GM23338 (cell line): ENCODE data around the gene NUP98. TPM values are rescaled to one million over a fixed set of nuclear protein-coding genes. Genes with fewer than 3 reads are reported as not detected.
A peak's percentile ranks its signal among the peaks of the same experiment; 100 is the strongest.

Experiments used
- ATAC-seq: fragments of 200-7000 bp; cut with Tn5 transposase; 3 replicates; pipeline ENCODE4 v1.9.1; 2020
- DNase-seq: peaks from one replicate; pipeline ENCODE4 v3.0.0-alpha.2; 2015; ENCODE audit warnings: low spot score
- H2AFZ ChIP-seq: fragments of 200-600 bp; sonication (generic); 2 replicates; pipeline ENCODE4 v1.8.0; 2016; ENCODE audit warnings: antibody characterized with exemption, mild to moderate bottlenecking, moderate library complexity
- H3F3A ChIP-seq: fragments of 200-600 bp; sonication (generic); replicated peaks from 2 replicates; pipeline ENCODE4 v1.8.0; 2017; ENCODE audit warnings: antibody characterized with exemption, mixed run types, low read depth
- H3K27ac ChIP-seq: fragments of 200-600 bp; sonication (generic); 2 replicates; pipeline ENCODE4 v1.6.1; 2016; ENCODE audit warnings: low read depth
- H3K27me3 ChIP-seq: fragments of 200-600 bp; sonication (generic); 2 replicates; pipeline ENCODE4 v1.8.0; 2016; ENCODE audit warnings: mild to moderate bottlenecking, mixed run types, moderate library complexity; ENCODE audit not compliant: insufficient read depth
- H3K36me3 ChIP-seq: fragments of 200-600 bp; sonication (generic); 2 replicates; pipeline ENCODE4 v1.8.0; 2016; ENCODE audit warnings: mild to moderate bottlenecking; ENCODE audit not compliant: insufficient read depth
- H3K4me1 ChIP-seq: fragments of 200-600 bp; sonication (generic); 2 replicates; pipeline ENCODE4 v1.8.0; 2016; ENCODE audit warnings: mild to moderate bottlenecking, moderate library complexity; ENCODE audit not compliant: insufficient read depth
- H3K4me2 ChIP-seq: fragments of 200-600 bp; sonication (generic); 2 replicates; pipeline ENCODE4 v1.7.1; 2017; ENCODE audit warnings: mixed run types
- H3K4me3 ChIP-seq: fragments of 200-600 bp; sonication (generic); 2 replicates; pipeline ENCODE4 v1.6.1; 2016; ENCODE audit warnings: mixed run types
- H3K79me2 ChIP-seq: fragments of 200-600 bp; sonication (generic); replicated peaks from 2 replicates; pipeline ENCODE4 v1.8.0; 2017; ENCODE audit warnings: mild to moderate bottlenecking; ENCODE audit not compliant: insufficient read depth
- H3K9me2 ChIP-seq: fragments of 200-600 bp; sonication (generic); 2 replicates; pipeline ENCODE4 v1.8.0; 2017; ENCODE audit not compliant: insufficient read depth
- H4K20me1 ChIP-seq: fragments of 200-600 bp; sonication (generic); replicated peaks from 2 replicates; pipeline ENCODE4 v1.8.0; 2017; ENCODE audit warnings: mild to moderate bottlenecking; ENCODE audit not compliant: insufficient read depth
- H3K27ac Mint-ChIP-seq: 2 replicates; pipeline ENCODE4 v1.8.0; 2020; ENCODE audit warnings: inconsistent platforms, mild to moderate bottlenecking, moderate library complexity, mixed read lengths
- H3K27me3 Mint-ChIP-seq: 3 replicates; pipeline ENCODE4 v1.8.0; 2022; ENCODE audit warnings: low read depth, mild to moderate bottlenecking, moderate library complexity, mixed read lengths, inconsistent platforms; ENCODE audit not compliant: insufficient read depth, poor library complexity
- H3K36me3 Mint-ChIP-seq: 3 replicates; pipeline ENCODE4 v1.8.0; 2021; ENCODE audit warnings: low read depth, mild to moderate bottlenecking, inconsistent platforms, moderate library complexity, mixed read lengths
- H3K4me1 Mint-ChIP-seq: 3 replicates; pipeline ENCODE4 v1.8.0; 2020; ENCODE audit warnings: mild to moderate bottlenecking, inconsistent platforms, mixed read lengths
- H3K4me3 Mint-ChIP-seq: 3 replicates; pipeline ENCODE4 v1.8.0; 2021; ENCODE audit warnings: moderate library complexity, mild to moderate bottlenecking, inconsistent platforms, mixed read lengths
- H3K9me3 Mint-ChIP-seq: 3 replicates; pipeline ENCODE4 v1.8.0; 2020; ENCODE audit warnings: moderate library complexity, mild to moderate bottlenecking, inconsistent platforms, mixed read lengths
- CREB1 ChIP-seq: fragments of 250-450 bp; sonication (Bioruptor Pico); IDR thresholded peaks from 2 replicates; pipeline ENCODE4 v1.5.0; 2020; ENCODE audit warnings: low read depth, mild to moderate bottlenecking, moderate library complexity
- EZH2 ChIP-seq: fragments of 200-600 bp; sonication (generic); IDR thresholded peaks from one replicate; pipeline ENCODE4 v1.8.0; 2017; ENCODE audit warnings: antibody characterized with exemption, mild to moderate bottlenecking, low read depth; ENCODE audit not compliant: unreplicated experiment
- EZH2phosphoT487 ChIP-seq: fragments of 200-600 bp; sonication (generic); IDR thresholded peaks from one replicate; pipeline ENCODE4 v1.8.1; 2018; ENCODE audit warnings: antibody characterized with exemption; ENCODE audit not compliant: unreplicated experiment
- JUNB ChIP-seq: IDR thresholded peaks from one replicate; pipeline ENCODE4 v1.6.1; 2016; ENCODE audit warnings: antibody characterized with exemption; ENCODE audit not compliant: unreplicated experiment
- NANOG ChIP-seq: IDR thresholded peaks from 2 replicates; pipeline ENCODE4 v1.6.1; 2016; ENCODE audit warnings: antibody characterized with exemption, borderline replicate concordance
- POLR2AphosphoS5 ChIP-seq: IDR thresholded peaks from 2 replicates; pipeline ENCODE4 v1.6.1; 2016; ENCODE audit warnings: antibody characterized with exemption, low read depth
- STAT1 ChIP-seq: IDR thresholded peaks from one replicate; pipeline ENCODE4 v1.6.1; 2016; ENCODE audit warnings: antibody characterized with exemption; ENCODE audit not compliant: unreplicated experiment
- ZNF114 ChIP-seq: fragments of 250-450 bp; sonication (Bioruptor Pico); IDR thresholded peaks from 2 replicates; pipeline ENCODE4 v1.5.0; 2020; ENCODE audit warnings: mild to moderate bottlenecking, moderate library complexity
- ZNF331 ChIP-seq: fragments of 250-450 bp; sonication (Bioruptor Pico); IDR thresholded peaks from 2 replicates; pipeline ENCODE4 v1.5.0; 2020; ENCODE audit warnings: low read depth, mild to moderate bottlenecking, moderate library complexity
- polyA plus RNA-seq: library from polyadenylated mRNA; unstranded; fragments of >200 nt; fragmentation: Nextera tagmentation; extraction: Ambion mirVana; gene quantifications from 2 replicates; pipeline ENCODE4 v1.2.1, GENCODE V29; 2016
- total RNA-seq: library from RNA; depleted of rRNA; stranded (reverse); fragments of >200 nt; shearing (Covaris generic); gene quantifications from 2 replicates; pipeline ENCODE4 v1.2.3, GENCODE V29; 2014
- TF ChIP-seq, protein P1 (sequence below), 2 experiments: fragments of 200-600 bp in 1 of 2; sonication (generic) in 1 of 2; conservative IDR thresholded peaks; 2 replicates each; pipeline versions ENCODE4 v1.5.1 to v1.6.1; 2016 to 2017; ENCODE audit warnings: antibody characterized with exemption in 2 of 2, low read depth in 2 of 2, mild to moderate bottlenecking in 2 of 2, moderate library complexity in 1 of 2
- TF ChIP-seq, protein P2 (sequence below): IDR thresholded peaks from 2 replicates; pipeline ENCODE4 v1.6.1; 2016; ENCODE audit warnings: antibody characterized with exemption
- TF ChIP-seq, protein P3 (sequence below): IDR thresholded peaks from one replicate; pipeline ENCODE4 v1.6.1; 2018; ENCODE audit warnings: antibody characterized with exemption; ENCODE audit not compliant: unreplicated experiment

NUP98 gene
- total and polyA plus RNA-seq, 2 experiments from 2014 or later, result 23.9 to 174 TPM

DNA sequence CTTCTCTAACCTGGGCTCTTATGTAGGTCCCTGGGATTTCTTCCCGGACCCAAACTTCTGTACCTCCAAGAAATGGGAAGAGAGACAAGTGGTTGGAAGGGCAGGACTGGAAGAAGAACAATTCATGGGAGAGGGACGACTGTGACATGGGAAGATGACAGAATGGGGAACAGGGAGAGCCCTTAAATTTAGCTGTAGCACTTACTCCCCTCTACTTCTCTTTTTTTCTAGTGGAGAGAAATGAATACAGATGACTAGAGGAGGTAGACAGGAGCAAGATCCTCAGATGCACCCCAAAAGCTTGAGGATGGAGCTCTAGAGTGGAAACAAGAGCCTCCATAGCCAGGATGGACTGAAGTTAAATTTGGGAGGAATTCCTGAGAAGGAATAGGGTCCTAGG lies 41.1 kb upstream of the NUP98 start (continued):
- TF ChIP-seq ZNF331 (CRISPR knock-in tag), result no peak
- TF ChIP-seq EZH2phosphoT487, result no peak
- TF ChIP-seq, protein P1, sequence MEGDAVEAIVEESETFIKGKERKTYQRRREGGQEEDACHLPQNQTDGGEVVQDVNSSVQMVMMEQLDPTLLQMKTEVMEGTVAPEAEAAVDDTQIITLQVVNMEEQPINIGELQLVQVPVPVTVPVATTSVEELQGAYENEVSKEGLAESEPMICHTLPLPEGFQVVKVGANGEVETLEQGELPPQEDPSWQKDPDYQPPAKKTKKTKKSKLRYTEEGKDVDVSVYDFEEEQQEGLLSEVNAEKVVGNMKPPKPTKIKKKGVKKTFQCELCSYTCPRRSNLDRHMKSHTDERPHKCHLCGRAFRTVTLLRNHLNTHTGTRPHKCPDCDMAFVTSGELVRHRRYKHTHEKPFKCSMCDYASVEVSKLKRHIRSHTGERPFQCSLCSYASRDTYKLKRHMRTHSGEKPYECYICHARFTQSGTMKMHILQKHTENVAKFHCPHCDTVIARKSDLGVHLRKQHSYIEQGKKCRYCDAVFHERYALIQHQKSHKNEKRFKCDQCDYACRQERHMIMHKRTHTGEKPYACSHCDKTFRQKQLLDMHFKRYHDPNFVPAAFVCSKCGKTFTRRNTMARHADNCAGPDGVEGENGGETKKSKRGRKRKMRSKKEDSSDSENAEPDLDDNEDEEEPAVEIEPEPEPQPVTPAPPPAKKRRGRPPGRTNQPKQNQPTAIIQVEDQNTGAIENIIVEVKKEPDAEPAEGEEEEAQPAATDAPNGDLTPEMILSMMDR (conservative IDR thresholded peaks at IDR 0.05; ENCODE audit: low read depth in 2 of 2), result no peak
- TF ChIP-seq, protein P2, sequence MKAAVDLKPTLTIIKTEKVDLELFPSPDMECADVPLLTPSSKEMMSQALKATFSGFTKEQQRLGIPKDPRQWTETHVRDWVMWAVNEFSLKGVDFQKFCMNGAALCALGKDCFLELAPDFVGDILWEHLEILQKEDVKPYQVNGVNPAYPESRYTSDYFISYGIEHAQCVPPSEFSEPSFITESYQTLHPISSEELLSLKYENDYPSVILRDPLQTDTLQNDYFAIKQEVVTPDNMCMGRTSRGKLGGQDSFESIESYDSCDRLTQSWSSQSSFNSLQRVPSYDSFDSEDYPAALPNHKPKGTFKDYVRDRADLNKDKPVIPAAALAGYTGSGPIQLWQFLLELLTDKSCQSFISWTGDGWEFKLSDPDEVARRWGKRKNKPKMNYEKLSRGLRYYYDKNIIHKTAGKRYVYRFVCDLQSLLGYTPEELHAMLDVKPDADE, result no peak
- TF ChIP-seq, protein P3, sequence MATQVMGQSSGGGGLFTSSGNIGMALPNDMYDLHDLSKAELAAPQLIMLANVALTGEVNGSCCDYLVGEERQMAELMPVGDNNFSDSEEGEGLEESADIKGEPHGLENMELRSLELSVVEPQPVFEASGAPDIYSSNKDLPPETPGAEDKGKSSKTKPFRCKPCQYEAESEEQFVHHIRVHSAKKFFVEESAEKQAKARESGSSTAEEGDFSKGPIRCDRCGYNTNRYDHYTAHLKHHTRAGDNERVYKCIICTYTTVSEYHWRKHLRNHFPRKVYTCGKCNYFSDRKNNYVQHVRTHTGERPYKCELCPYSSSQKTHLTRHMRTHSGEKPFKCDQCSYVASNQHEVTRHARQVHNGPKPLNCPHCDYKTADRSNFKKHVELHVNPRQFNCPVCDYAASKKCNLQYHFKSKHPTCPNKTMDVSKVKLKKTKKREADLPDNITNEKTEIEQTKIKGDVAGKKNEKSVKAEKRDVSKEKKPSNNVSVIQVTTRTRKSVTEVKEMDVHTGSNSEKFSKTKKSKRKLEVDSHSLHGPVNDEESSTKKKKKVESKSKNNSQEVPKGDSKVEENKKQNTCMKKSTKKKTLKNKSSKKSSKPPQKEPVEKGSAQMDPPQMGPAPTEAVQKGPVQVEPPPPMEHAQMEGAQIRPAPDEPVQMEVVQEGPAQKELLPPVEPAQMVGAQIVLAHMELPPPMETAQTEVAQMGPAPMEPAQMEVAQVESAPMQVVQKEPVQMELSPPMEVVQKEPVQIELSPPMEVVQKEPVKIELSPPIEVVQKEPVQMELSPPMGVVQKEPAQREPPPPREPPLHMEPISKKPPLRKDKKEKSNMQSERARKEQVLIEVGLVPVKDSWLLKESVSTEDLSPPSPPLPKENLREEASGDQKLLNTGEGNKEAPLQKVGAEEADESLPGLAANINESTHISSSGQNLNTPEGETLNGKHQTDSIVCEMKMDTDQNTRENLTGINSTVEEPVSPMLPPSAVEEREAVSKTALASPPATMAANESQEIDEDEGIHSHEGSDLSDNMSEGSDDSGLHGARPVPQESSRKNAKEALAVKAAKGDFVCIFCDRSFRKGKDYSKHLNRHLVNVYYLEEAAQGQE, result no peak
- no peak for TF ChIP-seq NANOG
- TF ChIP-seq ZNF114 (CRISPR knock-in tag), result no peak
- no peak for TF ChIP-seq STAT1
- TF ChIP-seq POLR2AphosphoS5, result no peak

DNA sequence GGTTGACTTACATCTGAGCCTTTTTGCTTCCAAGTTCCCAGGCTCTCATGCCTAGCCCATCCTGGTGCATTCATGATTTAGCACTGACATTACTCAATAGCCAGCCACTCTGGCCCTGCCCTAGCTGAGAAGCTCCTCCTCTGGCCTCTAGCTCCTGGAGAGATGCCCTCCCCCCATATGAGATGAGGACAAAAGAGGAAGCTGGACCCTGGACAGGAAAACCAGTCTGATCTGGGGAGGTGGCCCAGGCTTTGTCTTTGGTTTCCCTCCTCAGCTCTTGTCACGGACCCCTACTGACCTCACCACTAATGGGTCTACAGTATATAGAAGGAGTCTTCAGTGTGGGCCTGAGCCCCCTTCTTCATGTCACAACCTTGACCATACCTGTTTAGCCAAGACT lies 40.4 kb upstream of the NUP98 start:
- no peak overlapping the region for H3K4me3 Mint-ChIP-seq
- H3K9me3 Mint-ChIP-seq, result no peaks in the 10 kb centered on the region; the same call in 2 of the 3 replicates
- Histone ChIP-seq H3K27ac (no peak overlapping the region), H2AFZ (no peak overlapping the region), H3K36me3 (no peaks in the 10 kb centered on the region; the same call in 1 of the 2 replicates), H3K4me2 (peak overlapping the region; percentile 55; the same call in 1 of the 2 replicates), H4K20me1 (peaks cover 57% of the 10 kb centered on the region), H3K4me1 (peaks cover 28% of the 10 kb centered on the region), H3K27me3 (no peaks in the 10 kb centered on the region), H3F3A (0 out of 2 replicates have a peak, but pooled peaks cover 3% of the 10 kb centered on the region), H3K9me2 (no peaks in the 10 kb centered on the region), H3K79me2 (peaks cover 70% of the 10 kb centered on the region), H3K4me3 (no peak overlapping the region)
- no peak overlapping the region for H3K27ac Mint-ChIP-seq
- TF ChIP-seq, protein P2, result no peak
- TF ChIP-seq EZH2 (no peak), CREB1 (CRISPR knock-in tag) (no peak), JUNB (no peak)
- no peak for ATAC-seq
- peaks cover 15% of the 10 kb centered on the region for H3K36me3 Mint-ChIP-seq
- DNase-seq, result no peak
- peaks cover 53% of the 10 kb centered on the region for H3K4me1 Mint-ChIP-seq
- peaks cover 9% of the 10 kb centered on the region for H3K27me3 Mint-ChIP-seq
